Measurements from ENCODE around the gene CLASP1.
"Not testable (repeated sequence)": the region's sequence is repeated elsewhere in the genome, so short reads cannot be mapped to it uniquely, and the experiment has no call there.

CLASP1 gene

DNA sequence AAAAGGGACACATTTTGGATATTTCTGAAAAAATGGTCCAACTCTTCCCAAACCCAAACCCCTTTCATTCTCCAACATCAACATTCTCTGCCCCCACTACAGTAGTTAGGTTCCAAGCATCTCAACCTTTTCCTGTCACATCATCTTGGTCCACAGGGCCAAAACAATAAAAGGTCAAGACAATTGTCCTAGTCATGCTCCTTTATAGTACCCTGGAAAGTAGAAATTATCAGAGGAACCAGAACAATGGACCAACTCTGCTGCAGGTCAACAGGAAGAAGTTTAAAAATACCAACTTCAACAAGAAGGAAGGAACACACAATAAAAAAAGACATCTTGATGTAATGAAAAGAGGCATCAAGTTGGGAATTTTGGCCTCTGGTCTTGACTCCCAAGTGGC lies 36.1 kb downstream of the CLASP1 start:
- DNase-seq = no peak

DNA sequence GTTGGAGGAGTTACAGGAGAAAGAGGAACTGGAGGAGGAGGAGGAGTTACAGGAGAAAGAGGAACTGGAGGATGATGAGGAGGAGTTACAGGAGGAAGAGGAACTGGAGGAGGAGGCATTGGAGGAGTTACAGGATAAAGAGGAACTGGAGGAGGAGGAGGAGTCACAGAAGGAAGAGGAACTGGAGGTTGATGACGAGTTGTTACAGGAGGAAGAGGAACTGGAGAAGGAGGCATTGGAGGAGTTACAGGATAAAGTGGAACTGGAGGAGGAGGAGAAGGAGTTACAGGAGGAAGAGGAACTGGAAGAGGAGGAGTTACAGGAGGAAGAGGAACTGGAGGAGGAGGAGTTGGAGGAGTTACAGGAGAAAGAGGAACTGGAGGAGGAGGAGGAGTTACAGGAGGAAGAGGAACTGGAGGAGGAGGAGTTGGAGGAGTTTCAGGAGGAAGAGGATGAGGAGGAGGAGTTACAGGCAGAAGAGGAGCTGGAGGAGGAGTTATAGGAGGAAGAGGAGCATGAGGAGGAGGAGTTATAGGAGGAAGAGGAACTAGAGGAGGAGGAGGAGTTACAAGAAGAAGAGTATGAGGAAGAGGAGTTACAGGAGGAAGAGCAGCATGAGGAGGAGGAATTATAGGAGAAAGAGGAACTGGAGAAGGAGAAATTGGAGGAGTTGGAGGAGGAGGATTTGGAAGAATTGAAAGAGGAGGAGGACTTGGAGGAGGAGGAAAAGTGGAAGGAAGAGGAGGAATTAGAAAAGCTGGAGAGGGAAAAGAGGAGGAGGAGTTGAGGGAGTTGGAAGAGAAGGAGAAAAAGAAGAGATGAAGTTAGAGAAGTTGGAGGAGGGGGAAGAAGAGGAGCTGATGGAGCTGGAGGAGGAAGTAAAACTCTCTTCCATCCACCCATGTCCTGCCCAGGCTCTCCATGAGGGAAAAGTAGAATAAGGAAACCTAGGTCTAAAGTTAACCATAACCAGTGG lies 37.2 kb downstream of the CLASP1 start:
- DNase-seq = no peak

DNA sequence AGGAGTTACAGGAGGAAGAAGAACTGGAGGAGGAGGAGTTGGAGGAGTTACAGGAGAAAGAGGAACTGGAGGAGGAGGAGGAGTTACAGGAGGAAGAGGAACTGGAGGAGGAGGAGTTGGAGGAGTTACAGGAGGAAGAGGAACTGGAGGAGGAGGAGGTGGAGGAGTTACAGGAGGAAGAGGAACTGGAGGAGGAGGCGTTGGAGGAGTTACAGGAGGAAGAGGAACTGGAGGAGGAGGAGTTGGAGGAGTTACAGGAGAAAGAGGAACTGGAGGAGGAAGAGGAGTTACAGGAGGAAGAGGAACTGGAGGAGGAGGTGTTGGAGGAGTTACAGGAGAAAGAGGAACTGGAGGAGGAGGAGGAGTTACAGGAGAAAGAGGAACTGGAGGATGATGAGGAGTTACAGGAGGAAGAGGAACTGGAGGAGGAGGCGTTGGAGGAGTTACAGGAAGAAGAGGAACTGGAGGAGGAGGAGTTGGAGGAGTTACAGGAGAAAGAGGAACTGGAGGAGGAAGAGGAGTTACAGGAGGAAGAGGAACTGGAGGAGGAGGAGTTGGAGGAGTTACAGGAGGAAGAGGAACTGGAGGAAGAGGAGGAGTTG lies 38.1 kb downstream of the CLASP1 start:
- not testable (repeated sequence) for DNase-seq

DNA sequence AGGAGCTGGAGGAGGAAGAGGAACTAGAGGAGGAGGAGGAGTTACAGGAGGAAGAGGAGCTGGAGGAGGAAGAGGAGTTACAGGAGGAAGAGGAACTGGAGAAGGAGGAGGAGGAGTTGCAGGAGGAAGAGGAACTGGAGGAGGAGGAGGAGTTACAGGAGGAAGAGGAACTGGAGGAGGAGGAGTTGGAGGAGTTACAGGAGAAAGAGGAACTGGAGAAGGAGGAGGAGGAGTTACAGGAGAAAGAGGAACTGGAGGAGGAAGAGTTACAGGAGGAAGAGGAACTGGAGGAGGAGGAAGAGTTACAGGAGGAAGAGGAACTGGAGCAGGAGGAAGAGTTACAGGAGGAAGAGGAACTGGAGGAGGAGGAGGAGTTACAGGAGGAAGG lies 38.8 kb downstream of the CLASP1 start:
- DNase-seq = not testable (repeated sequence)

DNA sequence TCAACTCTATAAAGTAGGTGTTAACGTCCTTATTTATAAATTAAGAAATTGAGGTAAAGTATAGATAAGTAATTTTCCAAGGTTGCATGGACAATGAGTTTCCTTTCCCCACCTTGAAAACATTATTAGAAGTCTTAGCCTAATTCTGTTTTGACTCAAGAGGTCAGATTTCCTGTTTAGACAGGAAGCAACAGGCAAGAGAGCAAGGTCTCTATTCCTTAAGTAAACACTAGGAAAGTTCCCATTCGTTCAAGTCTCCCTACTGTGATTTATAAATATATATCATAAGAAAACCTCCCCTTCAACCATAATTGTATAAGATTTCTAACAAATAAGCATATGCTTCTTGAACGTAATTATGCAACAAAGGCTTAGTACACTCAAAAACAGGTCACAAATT lies 40.3 kb downstream of the CLASP1 start:
- DNase-seq = no peak

DNA sequence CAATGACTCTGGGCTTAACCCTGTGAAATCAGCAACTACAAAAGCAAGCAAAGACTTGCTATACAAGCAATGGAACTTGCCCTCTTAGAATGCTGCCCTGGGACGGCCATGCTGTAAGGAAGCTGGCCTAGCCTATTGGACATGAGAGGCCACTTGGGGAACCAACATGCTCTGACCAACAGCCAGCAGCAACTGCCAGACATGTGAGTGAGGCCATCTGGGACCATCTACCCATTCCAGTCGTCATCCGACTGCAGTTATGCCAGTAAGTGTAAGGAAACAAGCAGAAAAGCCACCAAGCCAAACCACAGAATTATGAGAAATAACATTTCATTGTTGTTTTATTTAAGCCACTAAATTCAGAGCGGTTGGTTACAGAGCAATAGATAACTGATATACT lies 40.9 kb downstream of the CLASP1 start:
- DNase-seq = no peak

DNA sequence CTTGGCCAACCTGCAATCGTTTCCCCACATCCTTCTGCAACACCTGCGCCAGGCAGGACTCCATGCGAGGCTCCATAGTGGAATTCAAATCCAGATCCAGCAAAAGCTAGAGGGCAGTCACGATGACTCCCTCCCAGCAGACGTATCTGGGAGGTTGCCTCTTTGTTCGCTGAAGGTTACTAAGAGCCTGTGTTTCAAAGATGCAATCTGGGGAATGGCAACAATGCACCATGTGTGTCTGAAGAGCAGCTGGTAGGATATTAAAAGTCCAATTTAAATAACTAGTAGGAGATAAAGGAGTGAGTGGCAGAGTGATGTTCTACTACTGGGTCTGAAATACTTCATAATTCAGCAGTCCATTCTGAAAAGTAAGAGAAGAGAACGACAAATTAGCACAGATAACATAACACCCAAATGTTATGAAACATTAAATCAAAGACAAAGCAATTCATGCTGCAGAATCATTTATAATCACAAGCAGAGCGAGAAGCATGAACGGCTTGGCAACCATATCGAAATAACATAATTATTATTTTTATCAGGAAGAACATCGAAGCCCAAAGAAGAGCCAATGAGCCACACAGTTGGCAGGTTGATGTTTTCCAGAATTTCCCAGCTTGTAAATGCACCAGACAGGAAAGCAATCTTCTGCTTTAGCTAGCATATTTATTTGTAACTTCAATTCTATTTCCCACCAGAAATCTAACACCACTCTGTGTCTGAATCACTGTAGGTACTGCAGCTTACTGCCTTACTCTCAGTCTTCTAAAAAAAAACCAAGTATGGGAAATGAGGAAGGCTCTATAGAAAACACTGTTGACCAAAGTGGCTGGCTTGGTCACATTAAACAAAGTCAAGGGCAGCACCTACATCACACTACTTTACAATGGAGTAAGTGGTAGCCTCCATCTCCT lies 43.2 kb downstream of the CLASP1 start:
- no peak for DNase-seq

DNA sequence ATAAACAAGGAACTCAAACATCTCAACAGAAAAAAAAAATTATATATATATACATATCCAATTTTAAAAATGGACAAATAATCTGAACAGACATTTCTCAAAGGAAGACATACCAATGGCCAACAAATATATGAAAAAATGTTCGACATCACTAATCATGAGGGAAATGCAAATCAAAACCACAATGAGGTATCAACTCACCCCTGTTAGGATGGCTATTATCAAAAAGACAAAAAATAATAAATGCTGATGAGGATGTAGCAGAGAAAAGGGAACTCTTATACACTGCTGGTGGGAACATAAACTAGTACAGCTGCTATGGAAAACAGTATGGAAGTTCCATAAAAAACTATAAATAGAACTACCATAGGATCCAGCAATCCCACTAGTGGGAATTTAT lies 46.1 kb downstream of the CLASP1 start:
- no peak for DNase-seq

DNA sequence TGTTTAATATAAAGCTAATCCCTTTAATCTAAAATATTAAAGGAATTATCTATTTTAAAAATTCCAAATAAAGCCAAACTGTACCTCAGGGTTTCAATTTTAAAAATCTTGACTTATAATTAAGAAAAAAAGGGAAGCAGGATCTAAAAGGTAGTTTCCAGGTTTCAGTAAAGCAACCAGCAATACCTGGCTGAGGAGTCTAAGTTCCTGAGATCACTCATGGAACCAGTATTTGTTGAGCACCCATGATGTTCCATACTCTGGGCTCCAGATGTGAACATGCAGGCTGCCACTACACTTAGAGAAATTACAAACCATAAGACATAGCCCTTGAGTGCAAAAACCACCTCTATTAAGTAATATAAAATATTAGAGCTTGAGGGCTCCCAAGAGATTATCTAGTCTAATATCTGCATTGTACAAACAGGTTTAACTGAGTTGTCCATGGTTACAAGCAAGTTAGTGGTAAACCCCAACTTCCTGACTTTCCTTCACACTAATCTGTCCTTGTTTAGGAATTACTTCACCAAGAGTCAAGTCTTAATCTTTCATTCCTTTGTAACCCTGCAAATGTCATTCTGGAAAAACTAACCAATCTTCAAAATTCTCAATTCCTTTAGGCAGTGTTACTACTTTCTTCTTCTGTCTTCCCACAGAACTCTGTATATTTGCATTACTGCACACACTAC lies 49.2 kb downstream of the CLASP1 start:
- no peak for DNase-seq

DNA sequence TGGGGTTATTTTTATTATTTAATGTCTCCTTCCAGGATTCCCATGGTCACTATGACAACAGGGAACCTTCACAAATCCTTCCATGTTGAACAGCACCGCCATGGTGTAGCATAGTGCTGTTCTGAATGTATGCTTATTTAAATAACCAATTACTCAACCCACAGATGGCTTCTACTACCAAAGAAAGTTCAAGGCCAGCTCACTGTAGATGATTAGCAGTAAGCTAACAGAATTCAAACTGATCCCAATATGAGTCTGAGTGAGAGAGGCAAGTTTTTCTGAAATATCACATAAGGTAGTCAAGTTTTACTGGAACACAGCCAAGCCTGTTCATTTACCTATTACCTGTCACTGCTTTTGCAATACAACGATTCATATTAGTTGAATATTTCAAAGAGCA lies 51.2 kb downstream of the CLASP1 start:
- no peak for DNase-seq

DNA sequence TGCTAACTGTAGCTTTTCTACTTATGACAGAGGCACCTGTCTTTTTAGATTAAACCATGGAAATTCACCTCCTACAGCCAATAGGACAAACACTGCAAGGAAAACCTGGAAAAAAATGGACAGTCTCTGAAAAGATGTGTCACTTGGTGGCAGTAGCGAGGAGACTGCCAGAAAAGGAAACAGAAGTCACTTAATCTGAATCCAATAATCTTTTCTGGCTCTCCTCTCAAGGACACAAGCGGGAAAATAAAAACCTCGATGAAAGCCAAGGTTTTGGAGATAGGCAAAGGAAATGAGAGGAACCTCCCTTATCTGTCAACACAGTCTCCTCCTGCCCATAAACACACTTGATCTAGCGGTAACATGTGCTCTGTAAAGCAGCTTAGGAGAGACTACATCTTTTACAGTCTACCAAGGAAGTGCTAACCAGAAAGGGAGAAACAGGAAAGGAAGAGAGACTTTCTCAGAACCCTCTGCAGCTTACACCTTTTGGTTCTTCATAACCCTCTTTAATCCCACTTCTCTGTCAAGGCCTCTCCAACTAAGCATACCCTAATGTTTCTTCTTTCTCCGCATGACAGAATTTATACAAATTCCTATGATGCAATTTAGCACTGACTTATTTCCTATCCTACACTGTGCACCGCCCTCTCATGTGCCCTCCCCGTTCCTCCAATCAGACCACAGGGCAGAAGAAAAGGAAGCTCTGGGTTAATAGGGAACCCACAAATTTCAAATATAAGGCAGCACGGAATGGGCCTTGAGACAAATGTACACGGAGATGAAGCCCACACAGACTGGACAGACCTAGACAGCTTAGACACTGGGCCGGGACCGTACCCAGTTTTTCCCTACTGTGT lies 52.8 kb downstream of the CLASP1 start:
- peak in 1 of 2 experiments; percentile 35 for DNase-seq

DNA sequence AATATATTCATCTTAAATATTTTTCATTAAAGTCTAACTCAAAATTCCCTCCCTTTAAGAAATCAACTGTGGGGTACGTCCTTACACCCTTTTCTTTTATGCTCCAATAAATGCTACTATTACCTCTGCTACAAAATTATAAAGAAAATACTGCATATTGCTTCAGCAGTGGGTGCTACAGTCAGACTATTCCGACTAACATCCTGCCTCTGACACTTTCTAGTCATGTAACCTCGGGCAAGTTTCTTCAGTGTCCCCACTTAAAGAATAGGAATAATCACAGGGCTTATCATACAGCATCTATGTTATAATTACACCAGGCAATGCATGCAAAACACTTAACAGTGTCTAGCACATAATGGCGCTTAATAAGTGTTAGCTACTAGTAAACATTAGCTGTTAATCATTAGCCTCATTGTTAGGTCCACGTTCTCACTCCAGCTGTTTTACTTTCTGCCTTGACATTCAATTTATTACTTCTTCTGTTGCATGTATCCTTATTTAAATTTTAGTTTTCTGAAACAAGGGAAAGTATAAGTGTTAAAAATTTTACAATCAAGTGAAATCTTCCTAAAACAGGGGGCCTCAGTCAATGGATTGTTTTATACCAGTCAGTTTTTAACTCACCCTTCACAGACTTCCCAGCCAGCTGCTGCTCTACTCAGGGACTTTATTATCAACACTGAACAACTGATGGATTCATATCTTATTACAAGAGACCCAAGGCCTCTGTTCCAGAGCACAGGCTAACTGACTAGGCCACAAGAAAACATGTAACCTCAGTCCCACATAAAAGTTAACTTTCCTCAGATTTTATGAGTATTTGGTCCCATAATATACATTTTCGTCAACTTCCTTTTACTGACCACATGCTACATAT lies 54.0 kb downstream of the CLASP1 start:
- DNase-seq = no peak

DNA sequence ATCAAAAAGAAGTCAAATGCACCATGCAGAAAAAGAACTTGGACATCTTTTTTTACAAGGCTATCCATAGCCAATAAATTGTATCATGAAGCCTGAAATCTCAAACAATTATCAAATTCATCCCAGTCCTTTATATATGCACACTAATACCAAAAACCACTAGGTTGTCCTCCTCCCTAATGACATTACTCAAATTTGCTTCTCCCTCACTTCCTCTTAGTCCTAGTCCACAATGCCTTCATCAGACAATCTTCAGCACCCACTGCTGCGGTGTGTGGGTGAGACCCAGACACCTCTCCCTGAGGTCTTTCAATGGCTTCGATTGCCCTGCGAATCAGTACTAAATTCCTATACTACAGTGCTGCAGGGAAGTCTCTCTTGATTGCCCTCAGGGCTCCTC lies 58.1 kb downstream of the CLASP1 start:
- DNase-seq = no peak

DNA sequence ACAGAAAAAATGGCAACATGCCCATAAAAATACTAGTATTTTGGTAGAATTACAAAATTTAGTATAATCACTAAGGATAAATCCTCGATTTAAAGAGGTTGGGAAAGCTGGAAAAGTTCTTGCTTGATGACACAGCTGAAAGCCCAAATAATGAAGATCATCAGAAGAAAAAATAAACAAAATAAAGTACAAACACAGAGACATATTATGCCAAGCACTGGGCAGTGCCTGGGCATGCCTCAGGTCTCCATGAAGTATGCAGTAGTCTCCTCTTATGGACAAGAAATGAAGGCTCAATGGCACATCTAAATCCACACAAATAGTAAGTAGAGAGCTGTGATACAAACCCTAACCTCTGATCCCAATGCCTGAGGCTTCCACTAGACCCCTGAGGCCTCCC lies 60.9 kb downstream of the CLASP1 start:
- DNase-seq = no peak

DNA sequence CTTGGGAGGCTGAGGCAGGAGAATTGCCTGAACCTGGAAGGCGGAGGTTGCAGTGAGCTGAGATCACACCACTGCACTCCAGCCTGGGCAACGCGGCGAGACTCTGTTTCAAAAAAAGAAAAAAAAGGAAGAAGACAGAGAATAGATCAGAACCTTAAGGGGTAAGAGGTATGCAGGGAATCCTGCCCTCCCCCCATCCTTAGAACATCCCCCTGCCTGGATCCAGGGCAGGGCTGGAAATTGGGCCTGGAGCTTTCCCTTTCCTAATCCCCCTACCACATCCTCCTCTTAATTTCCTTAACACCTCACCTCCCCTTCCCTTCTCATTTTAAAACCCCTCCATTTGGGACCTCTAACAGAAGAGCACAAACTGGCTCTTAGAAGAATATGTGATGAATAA lies 62.1 kb downstream of the CLASP1 start:
- DNase-seq = no peak

DNA sequence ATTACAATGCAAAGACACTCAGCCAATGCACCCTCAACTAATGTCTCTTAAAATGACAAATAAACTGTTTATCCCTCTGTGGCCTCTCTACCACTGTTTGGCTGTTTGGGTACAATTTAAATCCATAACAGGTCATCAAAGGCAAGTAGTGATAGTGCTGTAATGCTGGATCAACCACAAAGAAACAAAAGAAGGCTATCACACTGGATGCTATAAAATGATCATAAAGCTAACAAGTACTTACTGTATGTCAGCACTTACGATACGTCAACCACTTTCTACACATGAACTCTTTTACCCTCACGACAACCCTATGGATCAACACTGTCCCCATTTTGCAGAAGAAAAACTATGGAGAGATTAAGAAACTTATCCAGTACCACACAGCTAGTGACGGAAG lies 64.5 kb downstream of the CLASP1 start:
- DNase-seq = no peak

DNA sequence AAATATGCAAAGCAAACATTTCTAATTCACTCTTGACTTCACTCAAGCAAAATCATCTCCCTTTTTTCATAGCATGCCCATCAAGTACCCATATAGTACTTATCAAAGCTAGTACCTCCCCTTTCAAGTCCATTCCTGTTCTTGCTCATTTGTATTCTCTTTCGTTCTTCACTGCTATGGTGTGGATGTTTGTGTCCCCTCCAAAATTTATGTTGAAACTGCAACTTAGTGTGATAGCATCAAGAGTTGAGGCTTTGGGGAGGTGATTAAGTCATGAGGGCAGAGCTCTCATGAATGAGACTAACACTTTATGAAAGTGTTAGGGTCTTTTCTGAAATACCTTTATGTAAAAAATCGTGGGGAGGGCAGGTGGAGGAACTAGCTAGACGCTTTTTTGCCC lies 65.7 kb downstream of the CLASP1 start:
- DNase-seq = no peak

DNA sequence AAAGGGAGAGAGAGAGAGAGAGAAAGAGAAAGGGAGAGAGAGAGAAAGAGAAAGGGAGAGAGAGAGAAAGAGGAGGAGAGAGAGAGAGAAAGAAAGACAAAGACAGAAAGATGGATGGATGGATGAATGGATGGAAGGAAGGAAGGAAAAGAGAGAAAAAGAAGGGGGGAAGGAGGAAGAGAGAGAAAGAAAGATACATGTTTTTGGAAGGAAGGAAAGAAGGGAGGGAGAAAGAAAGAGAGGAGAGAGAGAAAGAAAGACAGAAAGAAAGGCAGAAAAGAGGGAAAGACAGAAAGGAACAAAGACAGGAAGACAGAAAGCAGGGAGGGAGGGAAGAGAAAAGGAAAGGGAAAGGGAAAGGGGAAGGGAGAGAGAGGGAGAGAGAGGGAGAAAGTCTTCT lies 67.0 kb downstream of the CLASP1 start:
- DNase-seq = no peak

DNA sequence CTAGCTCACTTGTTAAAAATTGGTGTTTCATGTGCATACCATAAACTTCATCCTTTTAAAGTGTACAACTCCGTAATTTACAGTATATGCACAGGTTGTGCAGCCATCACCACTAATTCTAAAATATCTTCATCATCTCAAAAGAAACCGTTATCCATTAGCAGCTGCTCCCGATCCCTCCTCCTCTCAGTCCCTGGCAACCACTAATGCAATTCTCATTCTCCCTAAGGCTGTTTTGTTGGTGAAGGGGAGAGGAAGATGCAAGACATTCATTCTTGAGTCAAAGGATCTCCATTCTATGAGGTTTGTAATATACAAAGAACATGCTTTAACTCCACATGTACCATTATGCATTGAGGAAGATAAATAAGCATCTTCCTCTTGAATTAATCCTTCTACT lies 70.0 kb downstream of the CLASP1 start:
- no peak for DNase-seq

DNA sequence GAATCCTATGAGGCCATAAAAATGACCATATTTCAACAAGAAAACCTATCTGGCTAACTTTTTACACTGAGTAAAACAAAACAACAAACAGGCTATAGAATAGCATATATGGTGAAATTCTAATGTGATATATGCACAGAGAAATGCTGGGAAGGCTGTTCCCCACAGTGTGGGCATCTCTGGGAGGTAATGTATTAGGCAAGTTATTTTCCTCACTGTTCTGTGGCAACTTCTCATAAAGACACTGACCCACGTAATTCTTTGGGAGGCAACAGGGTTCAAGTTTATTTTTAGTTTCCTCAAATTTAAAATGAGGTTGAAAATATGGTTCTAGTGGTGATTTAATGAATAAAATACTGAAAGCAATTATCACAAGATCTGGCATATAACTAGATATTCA lies 71.9 kb downstream of the CLASP1 start:
- DNase-seq = no peak

DNA sequence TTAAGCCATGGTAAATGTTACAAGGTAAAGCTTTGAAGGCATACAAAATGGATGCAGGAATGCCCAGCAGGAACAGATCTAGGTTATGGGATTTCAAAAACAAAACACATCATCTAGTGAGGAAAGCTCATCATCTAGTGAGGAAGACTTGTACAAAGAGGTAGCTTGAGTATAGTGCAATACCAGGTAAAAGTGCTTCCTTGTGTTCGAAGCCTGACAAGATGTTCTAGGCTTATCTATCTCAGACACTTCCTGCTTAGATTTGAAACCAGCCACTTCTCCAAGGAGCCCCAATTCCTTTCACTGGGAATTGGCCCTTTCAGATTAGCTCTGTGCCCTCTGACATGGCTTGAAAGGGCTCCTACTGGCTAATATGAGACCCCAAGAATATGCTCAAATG lies 73.0 kb downstream of the CLASP1 start:
- DNase-seq = no peak

All from NCI-H446 (cell line).